Erythroblast (primary cell): ENCODE measurements around the gene NUFIP2.

ENCODE experiments used
- GATA1 ChIP-seq: IDR thresholded peaks from 2 replicates; pipeline ENCODE4 v1.6.1; 2011; ENCODE audit warnings: low read depth, mild to moderate bottlenecking, control low read depth, low read length, moderate library complexity
- POLR2A ChIP-seq: IDR thresholded peaks from 2 replicates; pipeline ENCODE4 v1.6.1; 2011; ENCODE audit warnings: mild to moderate bottlenecking, low read length

GRCh38 chr17:29237476-29238132 is 56.3 kb downstream of the NUFIP2 start:
- TF ChIP-seq POLR2A (no peak), GATA1 (no peak)
